ENCODE data around the gene DAB2IP.

- no peak for TF ChIP-seq EZH2 (IDR thresholded peaks at IDR 0.05; ENCODE audit: low read depth)
- no peak for TF ChIP-seq CTCF (conservative IDR thresholded peaks at IDR 0.05)
Measured at GRCh38 chr9:121783111-121783510, 131.7 kb downstream of the DAB2IP start.

Data from PC-9 (cell line).